H4 (cell line): ENCODE measurements around the gene TBC1D22A. TPM values are rescaled to one million over a fixed set of nuclear protein-coding genes. Genes with fewer than 3 reads are reported as not detected.

ENCODE experiments used
- DNase-seq: peaks from one replicate; pipeline ENCODE4 v3.0.0-alpha.2; 2015; ENCODE audit warnings: low spot score
- total RNA-seq: library from RNA; depleted of rRNA; stranded (reverse); fragments of >200 nt; shearing (Covaris generic); gene quantifications from 2 replicates; pipeline ENCODE4 v1.2.3, GENCODE V29; 2014

The TBC1D22A gene
- total RNA-seq, 1 experiment from 2014 or later, result 8.6 TPM

DNA sequence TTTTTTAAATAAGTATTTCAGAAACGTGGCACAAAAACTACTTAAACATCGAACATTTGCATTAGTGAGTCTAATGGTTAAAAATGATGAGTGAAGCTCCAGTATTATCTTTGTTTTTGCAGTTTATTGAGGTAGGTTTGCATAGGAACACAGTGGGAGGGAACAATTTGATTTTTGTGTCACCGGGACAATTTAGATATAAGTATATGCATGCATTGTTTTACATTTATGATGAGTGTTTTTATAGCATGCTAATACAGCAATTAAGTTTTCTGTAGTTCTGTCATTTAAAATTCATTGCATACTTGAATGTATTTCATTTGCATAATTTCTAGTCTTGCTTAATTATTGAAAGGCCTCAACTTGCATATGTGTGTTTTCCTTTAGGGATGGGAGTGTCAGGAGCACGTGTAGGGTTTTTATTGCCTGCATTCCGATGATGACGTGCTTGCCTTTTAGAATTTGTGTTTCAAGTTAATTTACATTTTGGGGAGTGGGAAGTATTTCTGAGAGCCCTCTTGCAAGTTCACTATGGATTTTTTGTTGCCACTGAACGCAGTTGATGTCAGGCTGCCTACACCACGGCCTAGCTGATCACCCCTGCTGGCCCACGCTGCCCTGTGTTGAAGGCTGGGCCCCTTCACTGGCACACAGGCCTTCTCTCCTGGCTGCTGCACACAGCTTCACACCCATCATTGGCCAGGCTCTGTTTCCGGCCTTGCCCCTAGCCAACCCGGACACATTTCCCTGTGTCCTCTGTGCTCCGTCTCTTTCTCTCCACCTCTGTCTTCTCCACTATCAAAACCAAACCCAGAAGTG lies 120.9 kb downstream of the TBC1D22A start:
- DNase-seq, result no peak

DNA sequence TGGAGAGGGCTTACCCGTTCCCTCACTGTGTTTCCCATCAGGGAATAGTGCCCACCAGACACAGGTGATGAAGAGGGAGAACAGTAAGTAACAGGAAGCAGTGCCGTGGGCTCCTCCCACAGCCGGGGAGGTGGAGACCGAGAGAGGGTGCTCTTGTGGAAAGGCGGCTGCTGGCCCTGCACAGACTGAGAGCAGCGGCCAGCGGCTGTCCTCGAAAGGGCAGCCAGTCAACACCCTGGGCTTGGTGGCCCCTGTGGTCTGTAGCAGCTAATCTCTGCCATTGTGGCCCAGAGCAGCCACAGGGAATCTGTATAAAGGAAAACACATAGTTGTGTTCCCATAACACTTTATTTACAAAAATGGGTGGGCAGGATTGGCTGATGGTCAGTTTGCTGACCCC lies 121.9 kb downstream of the TBC1D22A start:
- DNase-seq, result no peak

- no peak for DNase-seq
Observed at GRCh38 chr22:46887978-46888377, 125.5 kb downstream of the TBC1D22A start.

DNA sequence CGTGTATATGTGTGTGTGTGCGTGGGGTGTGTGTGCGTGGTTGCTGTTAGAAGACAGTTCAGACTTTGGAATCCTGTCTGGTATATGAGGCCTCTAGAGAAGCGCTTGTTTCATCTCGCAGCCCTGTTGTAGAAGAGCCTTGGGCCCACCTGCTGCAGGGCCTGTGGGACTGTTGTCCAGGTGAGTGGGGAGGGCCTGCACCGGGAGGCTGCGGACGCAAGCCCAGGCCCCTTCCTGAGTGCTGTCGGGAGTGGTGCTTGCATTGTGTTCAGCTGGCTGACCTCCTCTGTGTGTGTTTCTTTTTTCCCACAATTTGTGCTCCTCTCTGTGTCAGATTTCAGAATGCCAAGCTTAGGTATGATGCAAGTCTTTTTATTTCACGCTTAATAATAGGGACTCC lies 128.4 kb downstream of the TBC1D22A start:
- no peak for DNase-seq

DNA sequence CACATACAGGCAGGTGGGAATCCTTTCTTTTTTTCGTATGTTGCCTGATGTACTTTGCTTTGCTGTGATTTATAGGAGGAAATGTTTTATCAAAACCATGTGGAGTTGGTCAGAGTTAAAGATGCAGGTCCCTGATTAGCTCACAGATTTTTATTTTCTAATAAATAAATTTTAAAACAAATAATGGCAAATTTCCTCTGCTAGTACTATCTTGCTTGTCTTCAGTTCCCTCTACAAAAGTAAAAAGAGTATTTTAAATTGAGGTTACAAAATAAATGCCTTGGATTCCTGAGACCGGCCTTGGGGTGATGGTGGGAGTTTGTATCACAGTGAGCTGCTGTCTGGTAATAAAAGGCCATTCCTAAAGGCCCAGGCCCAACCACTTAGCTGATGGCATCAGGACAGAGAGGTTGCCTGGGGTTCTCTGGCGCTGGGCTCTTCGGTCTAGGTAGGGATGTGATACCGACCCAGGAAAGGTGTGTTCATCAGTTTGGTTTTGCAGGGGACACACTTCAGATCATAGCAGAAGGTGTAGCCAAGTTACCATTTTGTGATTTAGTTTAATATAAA lies 129.0 kb downstream of the TBC1D22A start:
- DNase-seq, result no peak

GRCh38 chr22:46892866-46893265 lies 130.4 kb downstream of the TBC1D22A start:
- no peak for DNase-seq

DNA sequence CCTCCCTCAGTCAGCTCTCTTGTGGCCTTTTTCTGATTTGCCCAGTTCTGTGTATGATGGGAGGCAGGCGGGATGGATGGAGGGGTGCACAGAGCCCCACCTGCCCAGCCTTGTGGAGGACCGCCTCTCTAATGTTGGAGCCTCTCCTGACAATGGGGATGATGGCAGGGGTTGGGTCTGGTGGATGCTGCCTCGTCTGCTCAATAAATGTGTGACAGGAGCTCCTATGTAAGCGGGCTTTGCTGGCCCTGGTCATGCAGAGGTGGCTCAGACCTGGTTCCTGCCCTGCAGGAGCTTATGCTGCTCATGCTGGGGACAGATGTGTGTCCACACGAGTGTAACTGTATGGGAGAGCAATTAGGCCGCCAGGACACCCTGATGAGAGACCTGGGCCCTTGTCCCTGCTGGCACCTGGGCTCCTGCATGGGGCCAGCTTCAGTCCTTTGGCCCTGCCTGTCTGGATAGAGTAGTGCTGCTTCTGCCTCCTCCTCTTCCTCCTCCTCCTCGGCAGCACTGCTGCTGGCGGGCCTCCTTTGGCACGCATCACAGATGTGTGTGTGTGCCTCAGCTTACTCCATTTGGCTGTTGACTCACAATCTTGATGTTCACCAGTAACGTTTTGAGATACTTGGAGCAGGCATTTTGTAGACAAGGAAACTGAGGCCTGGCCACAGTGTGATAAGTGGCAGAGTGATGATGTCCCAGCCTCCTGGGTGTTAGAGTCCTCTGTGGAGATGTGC lies 131.0 kb downstream of the TBC1D22A start:
- no peak for DNase-seq

DNA sequence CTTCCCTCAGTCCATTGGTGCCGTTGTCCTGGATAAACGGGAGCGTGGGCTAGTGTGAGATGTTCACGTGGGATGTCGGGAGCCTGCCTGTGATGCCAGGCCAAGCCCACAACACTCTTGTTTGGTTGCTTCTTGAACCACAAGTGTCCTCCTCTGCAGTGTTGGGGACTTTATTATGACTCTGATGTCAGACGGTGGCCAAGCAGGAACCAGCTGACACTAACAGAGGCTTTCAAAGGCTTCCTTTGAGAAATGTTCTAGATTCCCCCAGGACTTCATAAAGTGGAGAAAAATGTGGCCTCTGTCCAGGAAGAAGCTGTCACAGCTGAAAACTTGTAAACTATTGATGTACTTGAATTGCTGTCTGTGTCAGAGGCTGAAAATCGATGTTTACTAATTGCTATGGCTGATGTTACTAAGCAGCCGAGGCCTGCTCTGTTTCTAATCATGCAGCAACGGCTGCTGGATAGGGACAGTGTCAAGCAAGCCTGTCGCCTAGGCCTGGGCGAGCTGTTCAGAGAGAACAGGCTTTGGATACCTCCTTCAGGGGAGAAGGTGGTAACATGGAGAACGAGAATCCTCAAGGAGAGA lies 131.7 kb downstream of the TBC1D22A start:
- no peak for DNase-seq

GRCh38 chr22:46894851-46895640 lies 132.6 kb downstream of the TBC1D22A start:
- no peak for DNase-seq

DNA sequence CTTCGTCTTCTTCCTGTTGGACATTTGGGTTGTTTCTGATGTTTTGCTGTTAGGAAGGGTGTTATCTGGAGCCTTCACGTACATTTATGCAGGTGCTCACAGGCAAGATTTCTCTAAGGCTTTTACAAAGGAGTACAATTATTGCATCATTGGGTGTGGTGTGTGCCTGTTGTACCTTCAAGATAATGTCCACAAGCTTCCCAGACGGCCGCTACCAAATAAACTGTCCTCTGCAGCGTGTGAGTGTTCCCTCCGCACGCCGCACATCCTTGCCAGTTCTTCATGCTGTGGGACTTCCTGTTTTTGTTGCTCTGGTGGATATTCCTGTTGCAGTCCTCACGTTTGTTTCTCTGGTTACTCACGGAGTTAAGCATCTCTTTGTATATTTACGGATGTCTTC lies 133.3 kb downstream of the TBC1D22A start:
- no peak for DNase-seq

DNA sequence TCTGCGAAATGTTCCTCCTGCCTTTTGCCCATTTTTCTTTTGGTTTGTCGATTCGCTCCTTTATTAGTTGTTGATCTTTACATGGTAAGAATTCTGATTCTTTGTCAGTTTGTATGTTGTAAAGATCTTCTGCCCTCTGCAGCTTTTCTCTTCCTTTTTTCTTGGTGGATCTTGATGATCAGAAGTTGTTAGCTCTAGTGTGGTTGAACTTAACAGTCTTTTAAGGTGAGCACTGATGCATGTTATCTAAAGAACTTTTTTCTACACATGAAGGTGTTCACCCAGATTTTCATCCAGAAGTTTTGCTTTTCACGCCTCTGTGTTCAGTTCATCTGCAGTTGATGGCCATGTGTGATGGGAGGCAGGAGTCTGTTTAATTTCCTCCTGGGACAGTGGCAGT lies 133.7 kb downstream of the TBC1D22A start:
- no peak for DNase-seq

- DNase-seq, result no peak
Observed at GRCh38 chr22:46896568-46897245, 134.3 kb downstream of the TBC1D22A start.

DNA sequence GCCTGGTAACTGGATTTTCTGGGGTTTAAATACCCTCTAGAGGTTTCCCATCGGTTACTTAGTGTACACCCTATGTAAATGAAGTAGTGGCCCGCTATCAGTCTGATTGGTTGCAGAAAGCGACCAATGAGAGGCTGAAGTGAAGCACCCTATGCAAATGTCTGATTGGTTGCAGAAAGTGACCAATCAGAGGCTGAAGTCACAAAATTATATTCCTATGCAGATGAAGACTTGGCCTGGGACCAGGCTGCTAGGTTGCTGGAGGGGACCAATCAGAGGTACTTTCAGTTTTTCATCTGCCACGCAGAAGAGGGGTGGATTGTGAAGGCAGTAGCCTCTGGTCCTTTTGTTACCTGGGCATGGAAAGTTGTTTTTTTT lies 134.8 kb downstream of the TBC1D22A start:
- peak; percentile 17 for DNase-seq

DNA sequence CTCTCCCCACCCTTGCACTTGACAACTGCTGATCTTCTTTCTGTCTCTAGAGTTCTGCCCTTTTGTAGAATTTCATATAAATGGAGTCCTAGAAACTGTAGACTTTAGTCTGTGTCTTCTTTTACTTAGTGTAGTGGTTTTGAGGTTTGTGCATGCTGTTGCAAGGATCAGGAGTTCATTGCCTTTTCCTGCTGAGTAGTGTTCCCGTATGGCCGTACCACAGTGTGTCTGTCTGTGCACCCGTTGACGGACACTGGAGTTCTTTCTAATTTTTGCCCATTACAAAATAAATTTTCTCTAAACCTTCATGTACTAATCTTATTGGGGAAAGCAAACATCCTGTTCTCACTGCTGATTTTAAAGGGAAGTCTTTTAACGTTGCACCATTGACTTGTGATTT lies 138.1 kb downstream of the TBC1D22A start:
- no peak for DNase-seq

- DNase-seq, result no peak
Observed at GRCh38 chr22:46902436-46902835, 140.0 kb downstream of the TBC1D22A start.

- no peak for DNase-seq
Observed at GRCh38 chr22:46902998-46903916, 140.8 kb downstream of the TBC1D22A start.

- DNase-seq, result no peak
Observed at GRCh38 chr22:46905415-46905814, 143.0 kb downstream of the TBC1D22A start.

DNA sequence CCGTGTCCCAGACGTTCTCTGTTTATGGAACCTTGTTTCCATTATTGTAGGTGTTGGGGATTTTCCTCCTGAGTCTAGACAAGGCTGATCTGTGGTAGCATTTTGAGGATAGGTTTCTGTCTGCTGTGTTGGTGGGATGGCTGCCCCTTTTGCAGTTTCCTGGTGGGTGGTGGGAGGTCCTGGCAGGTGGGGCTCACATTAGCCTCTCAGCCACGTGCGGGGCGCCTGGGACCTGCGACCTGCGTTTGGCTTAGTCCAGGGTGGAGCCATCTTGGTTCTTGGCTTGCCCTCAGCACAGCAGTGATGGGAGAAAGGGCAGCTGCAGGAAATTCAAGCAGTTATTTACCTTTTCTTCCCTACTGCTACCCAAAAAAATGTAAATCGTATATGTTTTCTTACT lies 143.4 kb downstream of the TBC1D22A start:
- no peak for DNase-seq

GRCh38 chr22:46906326-46907045 lies 144.0 kb downstream of the TBC1D22A start:
- no peak for DNase-seq
